ENCODE results near the gene INSYN2B.
"Not testable (repeated sequence)": the region's sequence is repeated elsewhere in the genome, so short reads cannot be mapped to it uniquely, and the experiment has no call there.

INSYN2B gene

GRCh38 chr5:169971780-169972179 lies 8.5 kb downstream of the INSYN2B start:
- DNase-seq (ENCODE audit: low read depth), result no peak

DNA sequence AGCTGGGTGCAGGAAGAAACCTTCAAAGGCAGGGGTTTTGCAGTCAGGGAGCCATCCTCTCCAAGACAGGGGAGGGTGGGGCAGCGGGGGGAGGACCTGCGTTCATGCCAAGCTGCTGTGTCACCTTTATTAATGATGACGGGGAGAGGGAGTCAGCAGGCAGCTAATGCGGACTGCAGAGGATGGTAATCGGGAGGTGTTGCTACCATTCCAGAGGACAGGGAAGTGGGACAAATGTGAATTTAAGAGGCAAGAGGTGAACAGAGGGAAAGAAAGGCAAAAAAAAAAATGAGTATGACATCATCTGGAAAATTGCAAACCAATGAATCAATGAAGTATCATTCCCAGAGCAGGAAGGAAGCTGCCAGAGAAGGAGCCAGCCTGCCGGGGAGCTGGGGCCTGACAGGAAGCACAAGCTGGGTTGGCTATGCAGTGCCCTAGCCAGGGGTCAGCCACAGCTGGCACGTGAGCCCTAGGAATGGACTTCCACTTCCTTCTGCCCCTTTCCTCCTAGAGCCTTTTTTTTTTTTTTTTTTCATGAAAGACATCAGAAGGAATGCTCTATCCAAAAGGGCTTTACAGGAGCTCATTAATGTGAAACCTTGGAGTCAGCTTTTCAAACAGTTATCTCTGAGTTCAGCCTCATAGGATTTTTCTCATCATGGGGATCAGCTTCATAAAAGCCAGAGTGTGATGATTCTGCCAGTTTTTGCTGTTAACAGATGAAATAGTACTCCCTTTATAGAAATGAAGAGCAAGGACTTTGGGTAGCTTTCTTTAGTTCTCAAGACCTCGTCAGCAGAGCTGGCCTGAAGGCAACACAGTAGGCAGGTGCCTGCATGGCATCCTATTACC lies 9.2 kb downstream of the INSYN2B start:
- DNase-seq (ENCODE audit: low read depth), result no peak

DNA sequence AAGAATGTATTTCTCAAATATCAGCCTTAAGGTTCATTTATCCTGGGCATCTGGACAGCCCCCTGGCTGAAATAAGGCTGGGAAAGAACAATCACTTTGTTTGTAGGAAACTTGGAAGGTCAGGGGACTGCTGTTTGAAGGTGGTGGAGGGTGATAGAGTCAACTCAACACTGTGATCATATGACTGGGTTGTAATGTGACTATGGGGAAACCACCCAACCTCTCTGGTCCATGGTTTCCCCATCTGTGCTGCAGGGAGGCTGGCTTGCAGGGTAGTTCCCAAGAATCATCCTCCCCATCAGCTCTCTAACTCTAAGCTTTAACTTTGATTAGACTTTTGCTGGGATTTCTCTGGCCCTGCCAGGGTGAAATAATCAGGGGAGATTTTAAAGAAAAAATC lies 10.0 kb downstream of the INSYN2B start:
- DNase-seq (ENCODE audit: low read depth), result no peak

DNA sequence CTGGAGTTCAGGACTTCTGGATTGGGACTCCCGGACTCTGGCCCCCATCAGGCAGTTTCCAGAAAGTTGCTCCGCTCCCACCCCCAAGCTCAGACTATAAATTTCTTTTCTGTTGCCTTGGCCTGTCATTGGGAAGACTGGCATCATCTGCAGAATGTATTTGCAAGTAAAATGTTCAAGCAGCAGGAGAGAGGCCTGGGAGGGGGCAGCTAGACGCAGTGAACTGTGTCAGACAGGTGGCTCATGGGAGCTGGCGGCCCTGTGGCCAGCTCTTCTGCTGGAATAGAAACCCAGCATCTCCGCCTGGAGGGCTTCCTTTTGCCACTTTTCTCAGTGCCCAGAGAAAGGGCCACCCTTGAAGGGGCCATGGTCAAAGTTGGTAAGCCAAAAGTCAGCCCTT lies 16.0 kb downstream of the INSYN2B start:
- DNase-seq (ENCODE audit: low read depth), result no peak

DNA sequence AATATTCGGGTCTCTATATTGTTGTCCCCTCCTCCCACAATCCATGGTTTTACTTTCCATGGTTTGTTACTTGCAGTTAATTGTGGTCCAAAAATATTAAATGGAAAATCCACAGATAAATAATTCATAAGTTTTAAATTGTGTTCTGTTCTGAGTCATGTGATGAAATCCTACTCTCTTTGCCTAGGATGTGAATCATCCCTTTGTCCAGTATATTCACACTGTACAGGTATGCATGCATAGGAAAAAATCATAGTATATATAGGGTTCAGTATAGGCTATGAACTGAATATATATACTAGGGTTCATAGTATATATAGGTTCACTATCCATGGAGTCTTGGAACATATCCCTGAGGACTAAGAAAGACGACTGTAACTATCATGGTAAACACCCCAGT lies 19.6 kb downstream of the INSYN2B start:
- no peak for DNase-seq (ENCODE audit: low read depth)

DNA sequence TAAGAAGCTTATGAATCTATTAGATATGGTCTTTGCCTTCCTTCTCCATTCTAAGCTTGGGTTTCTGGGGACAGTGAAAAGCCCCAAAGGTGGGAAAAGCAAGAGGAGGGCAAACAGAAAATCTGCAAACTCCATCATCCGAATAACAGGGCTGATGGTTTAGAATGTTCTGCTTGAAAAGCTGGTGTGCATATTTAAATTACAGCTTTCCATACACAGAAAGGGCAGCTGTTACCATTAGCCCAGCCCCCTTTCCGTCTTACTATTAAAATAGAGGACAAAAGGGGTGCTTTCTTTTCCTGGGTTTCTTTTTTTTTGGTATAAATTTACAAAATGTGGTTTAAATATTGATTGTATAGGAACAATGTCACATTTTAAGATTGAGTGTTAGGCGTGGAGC lies 22.0 kb downstream of the INSYN2B start:
- DNase-seq (ENCODE audit: low read depth), result no peak

DNA sequence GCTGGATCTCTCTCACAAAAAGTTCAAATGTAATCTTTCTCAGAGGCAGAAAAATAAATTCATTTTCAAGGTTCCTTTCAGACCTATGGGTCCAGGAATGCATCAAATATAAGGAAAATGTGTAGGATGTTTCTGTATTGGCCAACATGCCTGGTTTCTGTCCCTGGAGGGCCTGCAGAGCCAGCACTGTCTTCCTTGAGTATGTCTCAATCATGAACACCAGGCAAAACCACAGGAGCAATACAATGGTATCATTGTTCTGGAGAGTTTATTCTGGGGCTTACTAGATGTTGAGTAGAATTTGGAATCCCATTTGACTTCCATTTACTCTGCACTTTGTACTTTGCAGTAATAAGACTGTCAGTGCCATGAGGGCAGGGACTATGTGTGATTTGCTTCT lies 23.5 kb downstream of the INSYN2B start:
- DNase-seq (ENCODE audit: low read depth), result no peak

DNA sequence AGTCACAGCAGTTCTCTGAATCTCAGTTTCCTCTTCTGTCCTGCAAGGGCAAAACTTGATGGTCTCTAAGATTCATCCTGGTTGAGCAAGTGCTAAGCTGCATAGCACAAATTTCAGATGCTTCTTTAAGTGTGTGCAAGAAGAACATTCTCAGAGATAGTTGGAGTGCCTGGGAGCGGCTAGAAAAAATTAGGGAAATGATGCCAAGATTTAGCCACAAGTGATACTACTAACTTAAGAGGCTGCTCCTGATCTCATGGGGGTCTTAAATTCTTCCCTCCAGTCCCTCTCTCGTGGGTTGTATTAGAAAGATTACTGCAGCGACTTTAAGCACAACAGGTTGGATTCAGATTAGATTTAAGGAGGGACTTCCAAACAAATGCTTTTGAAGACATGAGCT lies 24.2 kb downstream of the INSYN2B start:
- DNase-seq (ENCODE audit: low read depth), result no peak

GRCh38 chr5:169954786-169955185 lies 25.5 kb downstream of the INSYN2B start:
- DNase-seq (ENCODE audit: low read depth), result no peak

GRCh38 chr5:169953196-169953595 lies 27.1 kb downstream of the INSYN2B start:
- DNase-seq (ENCODE audit: low read depth), result not testable (repeated sequence)

GRCh38 chr5:169950333-169950732 lies 30.0 kb downstream of the INSYN2B start:
- DNase-seq (ENCODE audit: low read depth), result no peak

GRCh38 chr5:169946743-169947295 lies 33.5 kb downstream of the INSYN2B start:
- DNase-seq (ENCODE audit: low read depth), result no peak

- no peak for DNase-seq (ENCODE audit: low read depth)
Measured at GRCh38 chr5:169945831-169946261, 34.4 kb downstream of the INSYN2B start.

DNA sequence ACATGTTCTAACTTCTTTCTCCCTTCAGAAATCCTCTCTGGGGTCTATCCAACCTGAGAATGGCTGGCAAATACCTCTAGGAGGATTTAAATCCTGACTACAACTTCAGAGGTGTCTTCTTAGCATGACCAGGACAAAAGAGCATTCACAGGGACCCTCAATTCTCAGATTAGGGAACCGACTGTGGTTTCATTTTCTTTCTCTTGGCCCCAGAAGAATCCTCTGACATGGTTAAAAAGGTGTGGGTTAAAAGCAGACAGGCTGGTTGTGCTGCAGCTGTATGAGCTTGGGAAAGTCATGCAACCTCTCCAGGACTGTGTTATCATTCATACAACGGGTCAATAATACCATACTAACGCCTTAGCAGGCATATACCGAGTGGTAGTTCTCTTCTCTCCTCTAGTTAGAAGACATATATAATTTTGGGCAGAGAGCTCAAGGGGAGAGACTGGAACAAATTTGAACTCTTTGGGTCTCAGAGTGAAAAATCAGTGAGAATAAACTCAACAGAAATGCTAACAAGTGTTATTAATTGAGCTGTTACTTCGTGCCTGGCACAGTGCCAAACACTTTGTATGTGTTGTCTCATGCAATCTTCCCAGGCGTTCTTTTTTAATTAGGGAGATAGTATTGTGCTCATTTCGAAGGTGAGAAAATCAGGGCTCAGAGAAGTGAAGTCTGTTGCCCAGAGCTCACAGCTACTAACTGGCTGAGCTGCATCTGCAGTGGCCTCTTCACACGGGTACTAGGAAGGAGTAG lies 35.2 kb downstream of the INSYN2B start:
- no peak for DNase-seq (ENCODE audit: low read depth)

- DNase-seq (ENCODE audit: low read depth), result no peak
Measured at GRCh38 chr5:169944115-169944514, 36.2 kb downstream of the INSYN2B start.

- DNase-seq (ENCODE audit: low read depth), result no peak
Measured at GRCh38 chr5:169943026-169943425, 37.3 kb downstream of the INSYN2B start.

DNA sequence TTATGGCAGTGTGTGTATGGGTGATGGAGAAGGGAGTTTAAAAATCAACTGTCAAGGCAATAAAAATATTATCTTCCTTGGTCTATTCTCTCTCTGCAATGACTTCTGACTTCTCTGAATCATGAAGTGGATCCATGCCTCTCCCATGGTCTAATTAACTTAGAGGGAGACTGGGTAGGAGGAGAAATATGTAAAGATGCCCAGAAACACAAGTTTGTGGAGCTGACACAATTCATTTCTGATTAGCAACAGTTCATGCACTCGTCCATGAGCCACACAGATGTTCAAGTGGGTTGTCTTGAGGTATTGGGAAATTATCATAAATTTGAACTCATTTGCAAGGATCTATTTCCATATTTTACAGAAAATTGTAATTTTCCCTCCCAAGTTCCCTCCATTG lies 38.1 kb downstream of the INSYN2B start:
- no peak for DNase-seq (ENCODE audit: low read depth)

DNA sequence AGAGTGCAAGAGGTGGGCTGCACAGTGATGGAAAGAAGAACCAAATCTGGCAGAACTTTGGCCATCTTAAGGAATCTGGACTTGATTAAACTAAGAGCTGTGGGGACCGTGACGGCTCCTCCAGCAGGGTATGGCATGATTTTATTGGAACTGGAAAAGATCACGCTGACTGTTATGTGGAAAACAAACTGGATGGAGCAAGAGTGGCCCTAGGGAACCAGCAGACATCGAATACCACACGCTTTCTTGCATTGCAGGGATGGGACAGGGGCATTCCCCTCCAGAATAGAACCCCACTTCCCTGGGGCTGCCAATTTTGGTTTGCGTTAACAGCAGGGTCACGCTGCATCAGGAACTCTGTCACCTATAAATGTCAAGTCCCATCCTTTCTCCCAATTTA lies 38.8 kb downstream of the INSYN2B start:
- DNase-seq (ENCODE audit: low read depth), result no peak

- DNase-seq (ENCODE audit: low read depth), result no peak
Measured at GRCh38 chr5:169939731-169940130, 40.6 kb downstream of the INSYN2B start.

DNA sequence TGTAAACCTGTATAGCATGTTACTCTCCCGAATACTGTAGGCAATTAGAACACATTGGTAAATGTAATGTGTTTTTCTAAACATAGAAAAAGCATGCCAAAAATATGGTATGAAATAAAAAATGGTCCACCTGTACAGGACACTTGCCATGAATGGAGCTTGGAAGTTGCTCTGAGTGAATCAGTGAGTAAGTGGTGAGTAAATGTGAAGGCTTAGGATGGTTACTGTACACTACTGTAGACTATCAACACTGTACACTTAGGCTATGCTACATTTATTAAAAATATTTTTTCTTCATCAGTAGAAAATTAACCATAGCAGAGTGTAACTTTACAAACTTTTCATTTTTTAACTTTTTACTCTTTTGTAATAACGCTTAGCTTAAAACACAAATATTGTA lies 41.9 kb downstream of the INSYN2B start:
- no peak for DNase-seq (ENCODE audit: low read depth)

DNA sequence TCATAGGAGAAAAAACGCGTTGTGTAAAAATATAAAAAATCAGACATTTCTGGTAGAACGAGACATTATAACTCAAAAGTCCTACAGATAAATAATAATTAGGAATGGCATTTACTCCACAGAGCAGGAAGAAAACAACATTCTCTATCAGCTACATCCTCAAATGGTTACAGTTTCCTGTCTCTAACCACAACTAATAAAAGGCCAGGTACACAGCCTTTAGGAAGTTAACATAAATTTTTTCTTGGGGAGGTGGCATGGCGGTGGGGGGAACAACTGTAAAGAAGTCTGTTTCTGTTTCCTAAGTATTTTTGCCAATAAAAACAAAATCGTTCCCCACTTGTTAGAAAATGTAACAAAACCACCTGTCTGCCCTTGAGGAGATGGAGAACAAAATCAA lies 44.5 kb downstream of the INSYN2B start:
- DNase-seq (ENCODE audit: low read depth), result no peak

- no peak for DNase-seq (ENCODE audit: low read depth)
Measured at GRCh38 chr5:169934990-169935389, 45.3 kb downstream of the INSYN2B start.

GRCh38 chr5:169933616-169934015 lies 46.7 kb downstream of the INSYN2B start:
- DNase-seq (ENCODE audit: low read depth), result no peak
